ENCODE measurements around the gene AFAP1L2.

- TF ChIP-seq CTCF (IDR thresholded peaks at IDR 0.05; ENCODE audit: low read length) (no peak), EZH2phosphoT487 (IDR thresholded peaks at IDR 0.05; ENCODE audit: low read length) (no peak), EZH2 (optimal IDR thresholded peaks at IDR 0.05; ENCODE audit: low read depth, low read length) (no peak)
Measured at GRCh38 chr10:114272696-114273095, 131.6 kb downstream of the AFAP1L2 start.
